HG03457 (cell line): Measurements from ENCODE around the gene PSG2.
"Not testable (repeated sequence)": the region's sequence is repeated elsewhere in the genome, so short reads cannot be mapped to it uniquely, and the experiment has no call there.

ENCODE experiments used
- ATAC-seq: cut with Tn5 transposase; IDR thresholded peaks from one replicate; pipeline ENCODE4 v1.9.1; 2021; ENCODE audit warnings: moderate number of reproducible peaks; ENCODE audit not compliant: unreplicated experiment

The PSG2 gene

DNA sequence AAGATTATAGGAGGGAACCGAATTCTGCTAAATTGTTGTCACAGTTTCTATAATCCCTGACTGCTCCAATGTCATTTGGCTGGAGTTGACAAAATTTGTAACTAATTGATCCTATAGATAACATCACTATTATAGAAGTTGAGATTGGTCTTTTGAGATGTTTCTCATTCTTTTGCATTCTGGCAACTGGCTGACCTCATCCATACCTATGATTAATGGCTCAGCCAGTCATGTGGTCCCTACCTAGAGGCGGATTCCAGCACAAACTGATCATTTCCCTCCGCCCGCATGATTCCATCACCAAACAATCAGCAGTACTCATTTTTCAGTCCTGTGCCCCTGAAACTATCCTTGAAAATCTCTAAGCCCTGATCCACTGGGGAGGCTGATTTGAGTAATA, 4.2 kb downstream of the PSG2 start:
- ATAC-seq: no peak

DNA sequence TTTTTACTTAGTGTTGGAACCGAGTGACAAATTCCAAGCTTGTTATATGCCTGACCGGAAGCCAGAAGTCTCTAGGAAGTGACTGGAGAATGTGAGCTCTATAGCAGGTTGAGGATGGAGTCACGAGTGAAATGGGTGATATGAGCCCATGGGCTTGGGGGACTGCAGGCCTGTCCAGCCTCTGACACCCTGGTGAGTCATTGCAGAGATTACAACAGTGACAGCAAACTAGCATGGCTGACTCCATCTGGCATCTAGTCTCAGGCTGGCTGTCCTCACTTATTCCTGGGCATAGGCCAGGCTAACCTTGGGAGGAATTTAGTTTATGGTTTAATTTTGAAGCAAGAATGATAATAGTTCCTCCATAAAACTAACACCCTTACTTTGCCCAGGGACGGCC, 4.6 kb downstream of the PSG2 start:
- ATAC-seq: not testable (repeated sequence)

DNA sequence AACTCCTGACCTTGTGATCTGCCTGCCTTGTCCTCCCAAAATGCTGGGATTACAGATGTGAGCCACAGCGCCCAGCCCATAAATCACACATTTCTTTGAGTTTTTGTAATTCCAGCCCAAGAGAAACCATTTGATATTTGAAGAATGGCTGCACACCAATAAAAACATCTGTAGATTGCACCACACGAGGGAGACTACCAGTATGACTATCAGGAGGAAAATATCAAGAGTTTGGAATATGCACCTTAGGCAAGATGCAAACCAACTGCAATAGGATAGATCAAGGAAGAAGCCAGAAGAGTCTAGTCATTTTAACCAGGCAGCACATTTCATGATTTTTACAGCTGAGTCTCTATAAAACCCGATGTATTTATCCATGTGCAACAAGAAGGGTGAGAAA, 20.1 kb downstream of the PSG2 start:
- ATAC-seq: not testable (repeated sequence)

DNA sequence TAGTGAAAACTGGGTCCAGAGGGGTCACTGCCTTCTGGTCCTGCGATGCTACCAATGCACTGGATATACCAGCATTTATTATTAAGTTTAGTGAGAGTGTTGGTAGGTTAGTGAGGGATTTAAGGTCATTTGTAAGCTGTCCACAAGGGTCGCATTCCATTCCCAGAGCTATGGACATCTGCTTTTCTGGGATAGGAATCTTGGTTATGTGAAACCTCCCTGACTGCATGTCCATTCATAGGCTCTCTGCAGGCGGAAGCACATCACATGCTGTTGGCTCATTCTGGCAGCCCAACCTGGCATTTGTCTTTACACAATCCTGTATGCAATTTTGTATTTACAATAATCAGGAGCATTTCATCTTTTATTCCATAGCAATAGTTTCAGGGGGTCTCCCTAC, 21.2 kb downstream of the PSG2 start:
- ATAC-seq: not testable (repeated sequence)

DNA sequence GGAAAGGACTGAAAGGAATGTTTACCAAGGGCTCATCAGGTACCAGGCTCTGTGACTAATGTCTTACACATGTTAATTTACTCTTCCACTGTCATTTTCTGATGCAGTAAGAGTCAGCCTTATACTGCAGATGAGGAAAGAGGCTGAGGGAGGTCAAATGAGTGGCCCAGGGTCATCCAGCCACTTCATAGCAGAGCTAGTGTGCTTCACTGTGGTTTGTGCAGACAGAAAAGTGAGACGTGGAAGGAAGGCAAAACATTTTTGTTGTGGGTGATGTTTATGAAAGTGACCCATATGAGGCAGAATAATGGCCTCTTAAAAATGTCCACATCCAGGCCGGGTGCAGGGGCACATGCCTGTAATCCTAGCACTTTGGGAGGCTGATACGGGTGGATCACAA, 22.2 kb downstream of the PSG2 start:
- not testable (repeated sequence) for ATAC-seq

DNA sequence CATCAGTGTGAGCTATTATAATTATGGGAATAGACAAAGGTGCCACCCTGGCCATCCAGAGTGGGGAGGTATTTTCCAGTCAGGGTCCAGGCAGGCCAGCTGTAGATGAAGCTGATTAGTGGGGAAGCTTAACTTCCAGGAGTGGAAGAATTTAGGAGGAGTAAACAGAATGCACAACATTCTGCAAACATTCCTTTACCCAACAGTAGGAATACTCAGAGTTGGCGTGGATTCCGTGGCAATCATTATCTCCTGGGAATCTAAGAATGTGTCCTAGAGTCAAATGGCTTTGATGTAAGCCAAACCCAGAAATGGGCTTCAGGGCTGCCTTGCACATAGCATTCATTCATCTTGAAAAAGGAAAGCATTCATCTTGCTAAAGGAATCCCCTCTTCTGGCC, 23.0 kb downstream of the PSG2 start:
- not testable (repeated sequence) for ATAC-seq

DNA sequence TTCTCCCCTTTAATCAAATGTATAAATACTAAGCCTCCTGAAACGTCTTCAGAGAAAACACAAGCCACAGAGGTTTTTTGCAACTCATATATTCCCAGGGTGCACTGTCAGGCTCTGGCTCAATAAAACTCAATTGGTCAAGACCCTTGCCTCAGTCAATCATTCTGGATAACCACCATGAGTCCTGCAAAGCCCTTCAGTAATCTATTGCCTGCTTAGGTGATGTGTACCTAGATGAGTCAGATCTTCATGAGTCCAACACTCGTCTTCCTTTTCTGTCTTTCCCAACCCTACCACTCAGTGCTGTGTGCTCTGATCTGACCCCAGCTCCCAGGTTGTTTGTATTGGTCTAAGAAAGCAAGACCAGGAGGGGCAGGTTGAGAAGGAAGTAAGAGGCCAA, 24.1 kb downstream of the PSG2 start:
- not testable (repeated sequence) for ATAC-seq

DNA sequence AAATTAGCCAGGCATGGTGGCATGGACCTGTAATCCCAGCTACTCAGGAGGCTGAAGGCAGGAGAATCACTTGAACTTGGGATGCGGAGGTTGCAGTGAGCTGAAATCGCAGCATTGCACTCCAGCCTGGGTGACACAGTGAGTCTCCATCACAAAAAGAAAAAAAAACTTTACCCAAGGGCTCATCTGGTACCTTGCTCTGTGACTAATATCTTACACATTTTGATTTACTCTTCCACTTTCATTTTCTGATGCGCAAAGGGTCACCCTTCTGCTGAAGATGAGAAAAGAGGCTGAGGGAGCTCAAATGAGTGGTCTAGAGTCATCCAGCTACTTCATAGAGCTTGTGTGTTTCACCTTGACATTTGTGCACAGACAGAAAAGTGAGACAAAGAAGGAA, 34.5 kb downstream of the PSG2 start:
- not testable (repeated sequence) for ATAC-seq

DNA sequence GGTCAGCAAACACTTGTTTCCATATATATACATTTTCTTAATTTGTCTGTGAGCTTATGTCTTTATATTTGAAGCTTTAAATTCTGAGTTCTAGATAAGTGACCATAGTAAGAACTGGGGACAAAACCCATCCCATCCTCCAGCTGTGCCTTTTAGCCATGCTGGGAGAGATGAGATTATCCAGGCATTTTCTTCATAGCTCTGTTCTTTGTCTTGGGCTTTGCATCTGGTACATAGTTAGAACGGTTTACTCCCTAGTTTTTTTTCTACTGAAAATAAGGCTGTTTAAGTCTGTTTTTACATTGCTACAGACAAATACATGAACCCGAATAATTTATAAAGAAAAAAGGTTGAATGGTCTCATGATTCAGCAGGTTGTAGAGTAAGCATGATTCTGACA, 35.9 kb downstream of the PSG2 start:
- ATAC-seq: not testable (repeated sequence)

DNA sequence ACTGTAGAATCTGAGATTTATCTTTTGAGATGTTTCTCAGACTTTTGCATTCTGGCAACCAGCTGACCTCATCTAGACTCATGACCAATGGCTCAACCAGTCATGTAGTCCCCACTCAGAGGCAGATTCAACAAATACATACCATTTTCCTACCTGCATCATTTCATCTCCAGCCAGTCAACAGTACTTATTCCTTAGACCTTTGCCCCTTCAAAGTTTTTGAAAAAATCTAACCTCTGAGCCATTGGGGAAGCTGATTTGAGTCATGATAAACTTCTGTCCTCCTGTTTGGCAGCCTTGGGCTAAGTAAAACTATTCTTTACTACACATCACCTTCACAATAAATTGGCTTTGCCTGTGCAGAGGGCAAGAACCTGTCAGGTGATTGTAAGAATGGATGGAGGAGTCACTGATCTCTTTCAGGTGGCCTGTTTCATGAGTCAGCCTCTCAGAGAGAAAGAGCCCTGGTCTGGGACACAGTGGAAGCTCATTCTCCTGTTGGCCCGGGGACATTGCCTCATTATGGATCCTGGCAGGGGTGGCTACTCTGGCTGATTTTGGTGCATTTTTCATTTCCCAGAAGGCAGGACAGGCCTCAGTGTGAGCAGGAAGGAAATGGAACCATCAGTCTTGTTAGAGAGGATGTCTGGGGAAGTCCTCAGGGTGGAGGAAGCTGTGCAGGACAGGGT, 38.9 kb downstream of the PSG2 start:
- ATAC-seq: not testable (repeated sequence)

DNA sequence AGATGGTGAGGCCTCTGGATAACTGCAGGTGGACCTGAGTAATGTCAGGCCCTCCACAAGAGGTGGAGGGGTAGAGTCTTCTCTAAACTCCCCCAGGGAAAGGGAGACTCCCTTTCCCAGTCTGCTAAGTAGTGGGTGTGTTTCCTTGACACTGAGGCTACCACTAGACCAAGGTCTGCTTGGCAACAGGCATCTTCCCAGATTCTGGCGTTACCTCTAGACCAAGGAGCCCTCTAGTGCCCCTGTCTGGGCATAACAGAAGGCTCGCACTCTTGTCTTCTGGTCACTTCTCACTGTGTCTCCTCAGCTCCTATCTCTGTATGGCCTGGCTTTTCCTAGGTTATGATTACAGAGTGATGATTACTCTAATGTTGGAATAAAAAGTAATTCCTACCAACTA, 50.9 kb downstream of the PSG2 start:
- ATAC-seq: not testable (repeated sequence)

DNA sequence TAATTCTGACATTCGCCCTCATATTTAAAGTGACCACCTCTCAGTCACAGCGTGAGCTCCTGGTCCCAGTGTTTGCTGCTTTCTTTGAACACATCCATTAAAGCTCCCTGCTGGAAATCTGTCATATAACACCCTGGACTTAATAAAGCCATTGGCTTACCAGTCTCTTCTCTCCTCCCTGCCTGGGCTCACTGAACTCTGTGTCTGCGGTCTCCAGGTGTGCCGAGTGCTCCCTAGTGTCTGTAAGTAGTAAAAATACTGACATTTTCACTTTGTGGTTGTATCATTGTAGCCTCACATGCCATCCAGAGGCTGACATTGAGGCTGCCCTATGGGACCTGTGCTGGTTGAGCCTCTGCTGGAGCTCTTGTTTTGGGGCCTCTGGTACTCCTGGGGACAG, 53.6 kb downstream of the PSG2 start:
- no peak for ATAC-seq

DNA sequence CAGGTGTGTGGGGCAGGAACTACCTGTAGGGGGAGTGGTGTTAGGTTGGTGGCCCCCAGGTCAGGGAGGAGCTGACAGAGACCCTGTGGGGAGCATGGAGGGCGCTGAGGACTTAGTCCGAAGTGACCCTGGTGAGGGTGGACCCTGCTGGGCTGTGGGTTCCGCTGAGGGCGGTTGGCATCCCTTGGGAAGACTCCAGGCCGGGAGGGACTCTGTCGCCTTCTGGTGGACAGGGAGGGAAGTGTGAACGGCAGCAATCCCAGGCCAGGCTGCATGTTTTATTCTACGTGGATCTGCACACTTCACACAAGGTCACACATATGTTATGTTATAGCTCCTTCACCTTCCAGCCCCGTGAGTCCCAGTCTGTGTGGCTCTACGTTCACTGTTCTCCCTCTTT, 54.5 kb downstream of the PSG2 start:
- not testable (repeated sequence) for ATAC-seq

DNA sequence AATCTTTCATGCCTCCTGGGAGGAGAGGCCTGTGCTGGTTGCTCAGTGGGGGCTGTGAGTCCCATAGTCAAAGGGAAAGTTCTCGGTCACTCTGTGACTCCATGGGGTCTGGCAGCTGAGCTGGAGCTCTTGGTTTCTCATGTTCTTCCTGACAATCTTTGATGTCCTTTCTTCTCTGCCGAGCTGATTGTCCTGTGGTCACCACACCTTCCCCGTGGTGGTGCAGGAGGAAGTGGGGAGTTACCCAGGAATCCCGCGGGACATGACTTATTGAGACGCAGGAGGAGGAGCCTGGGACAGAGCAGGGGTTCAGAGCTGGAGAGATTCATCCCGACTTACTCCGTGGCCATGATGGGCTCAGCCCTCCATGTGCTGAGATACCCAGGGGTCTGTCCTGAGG, 55.4 kb downstream of the PSG2 start:
- ATAC-seq: not testable (repeated sequence)

DNA sequence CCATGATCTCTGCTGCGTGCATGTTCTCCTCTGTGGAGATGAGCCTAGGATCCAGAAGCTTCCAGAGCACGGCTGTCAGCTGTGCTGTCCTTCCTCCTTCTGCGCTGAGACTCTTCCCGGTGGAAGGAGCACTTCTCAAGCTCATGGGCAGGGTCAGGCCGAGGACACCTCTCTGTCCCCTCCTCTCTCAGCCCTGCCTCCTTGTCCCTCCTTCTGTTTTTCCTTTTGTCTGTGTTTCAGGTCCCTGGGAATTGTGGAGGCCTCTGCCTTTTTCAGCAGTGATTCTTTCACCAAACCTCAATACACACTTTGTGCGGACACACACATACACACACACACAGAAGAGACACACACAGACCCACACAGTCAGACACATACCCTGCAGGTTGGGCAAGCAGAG, 56.1 kb downstream of the PSG2 start, which contains the start of gene PSG11:
Gene PSG11 (minus strand): TSS at position 101 of the 400 bp plus-strand sequence. CDS start 97 bp downstream, at position 4.
- not testable (repeated sequence) for ATAC-seq

DNA sequence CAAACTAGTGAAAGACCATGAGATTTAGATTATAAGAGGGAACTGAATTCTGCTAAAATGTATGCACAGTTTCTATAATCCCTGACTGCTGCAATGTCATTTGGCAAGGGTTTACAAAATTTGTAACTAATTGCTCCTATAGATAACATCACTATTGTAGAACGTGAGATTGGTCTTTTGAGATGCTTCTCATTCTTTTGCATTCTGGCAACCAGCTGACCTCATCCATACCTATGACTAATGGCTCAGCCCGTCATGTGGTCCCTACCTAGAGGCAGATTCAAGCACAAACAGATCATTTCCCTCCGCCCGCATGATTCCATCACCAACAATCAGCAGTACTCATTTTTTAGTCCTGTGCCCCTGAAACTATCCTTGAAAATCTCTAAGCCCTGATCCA, 60.4 kb downstream of the PSG2 start:
- not testable (repeated sequence) for ATAC-seq

DNA sequence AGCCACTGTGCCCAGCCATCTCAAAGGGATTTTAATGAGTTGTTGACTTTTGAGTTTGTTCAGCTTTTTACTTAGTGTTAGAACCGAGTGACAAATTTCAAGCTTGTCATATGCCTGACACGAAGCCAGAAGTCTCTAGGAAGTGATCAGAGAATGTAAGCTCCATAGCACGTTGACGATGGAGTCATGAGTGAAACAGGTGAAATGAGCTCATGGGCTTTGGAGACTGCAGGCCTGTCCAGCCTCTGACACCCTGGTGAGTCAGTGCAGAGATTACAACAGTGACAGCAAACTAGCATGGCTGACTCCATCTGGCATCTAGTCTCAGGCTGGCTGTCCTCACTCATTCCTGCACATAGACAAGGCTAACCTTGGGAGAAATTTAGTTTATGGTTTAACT, 60.9 kb downstream of the PSG2 start:
- ATAC-seq: not testable (repeated sequence)

DNA sequence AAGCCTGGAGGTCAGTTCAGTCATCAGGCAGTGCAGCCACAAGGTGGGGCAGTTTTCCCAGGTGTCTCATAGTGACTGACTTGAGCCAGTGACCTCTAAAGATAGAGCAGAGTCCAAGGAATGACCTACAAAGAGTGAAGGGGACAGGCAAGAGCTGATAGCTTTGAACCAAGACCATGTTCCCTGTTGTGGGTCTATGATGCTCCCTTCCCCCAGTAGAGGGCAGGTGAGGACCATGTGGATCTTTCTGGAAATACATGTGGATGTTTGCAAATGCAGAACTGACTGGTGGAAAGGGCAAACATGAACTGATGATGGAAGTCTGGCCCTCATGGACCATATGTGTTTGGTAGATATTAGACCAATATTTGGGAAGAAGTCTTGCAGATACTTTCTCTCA, 62.9 kb downstream of the PSG2 start:
- ATAC-seq: not testable (repeated sequence)
